Activated naive CD4-positive, alpha-beta T cell treated with anti-CD3 and anti-CD28 coated beads for 36 hours (primary cell): ENCODE results near the gene SUPT3H. TPM values are rescaled to one million over a fixed set of nuclear protein-coding genes. Genes with fewer than 3 reads are reported as not detected.
A peak's percentile ranks its signal among the peaks of the same experiment; 100 is the strongest.

ENCODE experiments used
- CTCF ChIA-PET: fragments of 350-600 bp; sonication (Branson Sonifier 250); formaldehyde crosslinking; loops from one replicate; lab custom pipeline; 2021; ENCODE audit warnings: antibody characterized with exemption; lab: Charles Lee
- DNase-seq: peaks from one replicate; pipeline ENCODE4 v3.0.0-alpha.2; 2020
- H3K27ac Mint-ChIP-seq: one replicate; pipeline ENCODE4 v1.8.0; 2021; ENCODE audit warnings: mild to moderate bottlenecking, mixed read lengths
- H3K27me3 Mint-ChIP-seq: one replicate; pipeline ENCODE4 v1.8.0; 2021; ENCODE audit warnings: low read depth, mixed read lengths
- H3K36me3 Mint-ChIP-seq: one replicate; pipeline ENCODE4 v1.8.0; 2021; ENCODE audit warnings: low read depth, mixed read lengths
- H3K4me1 Mint-ChIP-seq: one replicate; pipeline ENCODE4 v1.8.0; 2021; ENCODE audit warnings: low read depth, mixed read lengths
- H3K4me3 Mint-ChIP-seq: one replicate; pipeline ENCODE4 v1.8.0; 2021; ENCODE audit warnings: mild to moderate bottlenecking, moderate library complexity, mixed read lengths
- H3K9me3 Mint-ChIP-seq: one replicate; pipeline ENCODE4 v1.8.0; 2021; ENCODE audit warnings: mixed read lengths
- intact Hi-C: fragments of 100-400 bp; cut with micrococcal nuclease; formaldehyde crosslinking; loops from one replicate; pipeline ENCODE4 v1.15.1; 2023
- total RNA-seq, 2 experiments: library from RNA; stranded (reverse); gene quantifications; one replicate each; pipeline ENCODE4 v1.2.3, GENCODE V29; 2021

Gene SUPT3H
- total RNA-seq, 2 experiments from 2014 or later, result 15.7 to 17.9 TPM

GRCh38 chr6:45118754-45119153 lies 259.0 kb downstream of the SUPT3H start:
- no peak overlapping the region for H3K27ac Mint-ChIP-seq
- DNase-seq, result no peak
- no peak overlapping the region for H3K4me3 Mint-ChIP-seq
- peaks cover 24% of the 10 kb centered on the region for H3K4me1 Mint-ChIP-seq
- no peaks in the 10 kb centered on the region for H3K27me3 Mint-ChIP-seq
- H3K9me3 Mint-ChIP-seq, result no peaks in the 10 kb centered on the region
- CTCF ChIA-PET, result no interaction called here
- H3K36me3 Mint-ChIP-seq, result no peaks in the 10 kb centered on the region
- intact Hi-C loops, result loop anchor here (5.0 to 10.0 kb wide), 3 partner anchors 186 to 806 kb away; partner anchors contain the start of gene SUPT3H

- Mint-ChIP-seq H3K27me3 (no peaks in the 10 kb centered on the region), H3K4me3 (no peak overlapping the region), H3K4me1 (peaks cover 24% of the 10 kb centered on the region), H3K9me3 (no peaks in the 10 kb centered on the region), H3K27ac (peak overlapping the region; percentile 52), H3K36me3 (no peaks in the 10 kb centered on the region)
- CTCF ChIA-PET, result no interaction called here
- DNase-seq, result no peak
- intact Hi-C loops, result loop anchor here (1.0 to 10.0 kb wide), 5 partner anchors 40 to 808 kb away; partner anchors contain the start of gene SUPT3H
These were observed 260.9 kb downstream of the SUPT3H start for GRCh38 chr6:45116714-45117410.

GRCh38 chr6:45115696-45116095 lies 262.0 kb downstream of the SUPT3H start:
- H3K4me1 Mint-ChIP-seq, result peaks cover 26% of the 10 kb centered on the region
- no peaks in the 10 kb centered on the region for H3K27me3 Mint-ChIP-seq
- H3K9me3 Mint-ChIP-seq, result no peaks in the 10 kb centered on the region
- H3K36me3 Mint-ChIP-seq, result no peaks in the 10 kb centered on the region
- no peak for DNase-seq
- CTCF ChIA-PET, result no interaction called here
- H3K4me3 Mint-ChIP-seq, result no peak overlapping the region
- intact Hi-C loops, result loop anchor here (1.0 to 10.0 kb wide), 5 partner anchors 41 to 809 kb away; partner anchors contain the start of gene SUPT3H
- peak overlapping the region; percentile 52 for H3K27ac Mint-ChIP-seq

DNA sequence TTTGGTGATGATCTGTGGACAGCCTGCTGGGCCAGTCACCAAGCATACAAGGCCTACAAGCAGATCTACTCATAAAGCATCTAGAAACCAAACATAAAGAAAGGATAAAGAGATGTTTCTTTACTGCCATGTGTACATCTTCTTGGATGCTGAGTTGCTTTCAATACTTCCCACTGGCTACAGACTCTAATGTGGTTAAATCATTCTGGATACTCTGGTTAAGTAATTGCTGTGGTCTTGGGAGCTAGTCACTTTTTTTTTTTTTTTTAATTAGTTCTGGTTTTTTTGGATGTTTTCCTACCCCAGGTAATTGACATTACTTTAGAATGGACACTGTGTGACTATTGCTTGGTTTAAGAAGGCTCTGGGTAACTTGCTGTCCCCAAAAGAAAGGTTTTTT lies 265.0 kb downstream of the SUPT3H start:
- DNase-seq, result no peak
- Mint-ChIP-seq H3K4me1 (peaks cover 41% of the 10 kb centered on the region), H3K9me3 (no peaks in the 10 kb centered on the region), H3K27ac (no peak overlapping the region), H3K27me3 (no peaks in the 10 kb centered on the region), H3K4me3 (no peak overlapping the region), H3K36me3 (no peaks in the 10 kb centered on the region)
- CTCF ChIA-PET, result no interaction called here
- intact Hi-C loops, result loop anchor here (10.0 kb wide), 1 partner anchor 812 kb away; no protein-coding TSS in a partner anchor

DNA sequence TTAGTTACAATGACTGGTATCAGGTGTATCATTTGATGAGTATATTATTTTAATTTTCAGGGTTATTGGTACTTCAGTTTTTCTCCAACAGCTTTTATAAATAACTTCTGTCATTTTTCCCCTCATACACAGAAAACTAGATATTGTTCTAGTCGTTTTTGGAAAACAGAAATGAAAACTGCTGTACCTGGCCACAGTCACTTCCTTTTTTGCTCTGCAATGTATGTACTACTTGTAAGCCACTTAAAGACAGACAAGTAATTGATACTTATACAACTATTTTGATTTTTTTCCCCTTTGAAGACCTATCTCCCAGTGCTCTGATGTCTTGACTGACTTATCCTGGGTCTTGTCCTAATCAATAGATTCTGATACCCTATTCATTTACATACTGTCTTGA lies 268.2 kb downstream of the SUPT3H start:
- H3K36me3 Mint-ChIP-seq, result no peaks in the 10 kb centered on the region
- peaks cover 17% of the 10 kb centered on the region for H3K4me1 Mint-ChIP-seq
- H3K27me3 Mint-ChIP-seq, result no peaks in the 10 kb centered on the region
- H3K27ac Mint-ChIP-seq, result no peak overlapping the region
- CTCF ChIA-PET, result no interaction called here
- no peak for DNase-seq
- intact Hi-C loops, result no loop called here
- no peaks in the 10 kb centered on the region for H3K9me3 Mint-ChIP-seq
- no peak overlapping the region for H3K4me3 Mint-ChIP-seq

- CTCF ChIA-PET, result no interaction called here
- H3K36me3 Mint-ChIP-seq, result peaks cover 4% of the 10 kb centered on the region
- no peak overlapping the region for H3K27ac Mint-ChIP-seq
- H3K9me3 Mint-ChIP-seq, result no peaks in the 10 kb centered on the region
- no peak for DNase-seq
- H3K4me1 Mint-ChIP-seq, result peaks cover 15% of the 10 kb centered on the region
- no peaks in the 10 kb centered on the region for H3K27me3 Mint-ChIP-seq
- H3K4me3 Mint-ChIP-seq, result no peak overlapping the region
- intact Hi-C loops, result no loop called here
These were observed 272.4 kb downstream of the SUPT3H start for GRCh38 chr6:45105170-45105820.

DNA sequence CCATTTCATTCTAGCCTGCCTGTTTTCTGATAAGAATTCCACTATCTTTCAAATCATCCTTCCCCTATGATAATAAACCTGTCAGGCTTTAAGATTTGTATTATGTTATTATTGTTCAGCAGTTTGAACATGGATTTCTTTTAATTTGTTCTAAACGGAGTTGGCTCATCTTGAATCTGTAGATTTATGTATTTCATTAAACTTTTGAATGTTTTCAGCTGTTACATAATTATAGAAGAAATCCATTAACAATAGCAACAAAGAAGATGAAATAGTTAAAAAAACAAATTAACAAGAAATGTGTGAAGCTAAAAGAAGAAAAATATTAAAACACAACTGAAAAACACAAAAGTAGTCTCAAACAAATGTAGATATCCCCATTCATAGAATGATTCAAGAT lies 273.3 kb downstream of the SUPT3H start:
- H3K4me1 Mint-ChIP-seq, result peaks cover 7% of the 10 kb centered on the region
- H3K9me3 Mint-ChIP-seq, result no peaks in the 10 kb centered on the region
- H3K27me3 Mint-ChIP-seq, result no peaks in the 10 kb centered on the region
- no peak for DNase-seq
- intact Hi-C loops, result no loop called here
- H3K36me3 Mint-ChIP-seq, result peaks cover 4% of the 10 kb centered on the region
- CTCF ChIA-PET, result no interaction called here
- no peak overlapping the region for H3K4me3 Mint-ChIP-seq
- H3K27ac Mint-ChIP-seq, result no peak overlapping the region

GRCh38 chr6:45098256-45098655 lies 279.5 kb downstream of the SUPT3H start:
- H3K4me3 Mint-ChIP-seq, result no peak overlapping the region
- no peaks in the 10 kb centered on the region for H3K27me3 Mint-ChIP-seq

GRCh38 chr6:45094831-45095230 lies 282.9 kb downstream of the SUPT3H start:
- peaks cover 3% of the 10 kb centered on the region for H3K36me3 Mint-ChIP-seq
- no peak overlapping the region for H3K4me3 Mint-ChIP-seq
- intact Hi-C loops, result no loop called here
- no peaks in the 10 kb centered on the region for H3K4me1 Mint-ChIP-seq
- H3K27me3 Mint-ChIP-seq, result no peaks in the 10 kb centered on the region
- H3K27ac Mint-ChIP-seq, result no peak overlapping the region
- no peaks in the 10 kb centered on the region for H3K9me3 Mint-ChIP-seq
- no peak for DNase-seq
- CTCF ChIA-PET, result no interaction called here

More at GRCh38 chr6:45098256-45098655, 279.5 kb downstream of the SUPT3H start:
- Mint-ChIP-seq H3K4me1 (no peaks in the 10 kb centered on the region), H3K9me3 (no peaks in the 10 kb centered on the region), H3K27ac (no peak overlapping the region), H3K36me3 (peaks cover 7% of the 10 kb centered on the region)
- intact Hi-C loops, result no loop called here
- no peak for DNase-seq
- CTCF ChIA-PET, result interaction anchor here (0.8 kb wide), 1 partner anchor 616 kb away, joined by 3 read pairs; no protein-coding TSS in a partner anchor

GRCh38 chr6:45092135-45092534 lies 285.6 kb downstream of the SUPT3H start:
- no peaks in the 10 kb centered on the region for H3K36me3 Mint-ChIP-seq
- DNase-seq, result no peak
- no peaks in the 10 kb centered on the region for H3K27me3 Mint-ChIP-seq
- H3K4me1 Mint-ChIP-seq, result no peaks in the 10 kb centered on the region
- no peak overlapping the region for H3K27ac Mint-ChIP-seq
- H3K4me3 Mint-ChIP-seq, result no peak overlapping the region
- intact Hi-C loops, result no loop called here
- H3K9me3 Mint-ChIP-seq, result no peaks in the 10 kb centered on the region
- CTCF ChIA-PET, result no interaction called here

GRCh38 chr6:45086360-45087084 lies 291.2 kb downstream of the SUPT3H start:
- H3K4me1 Mint-ChIP-seq, result peaks cover 15% of the 10 kb centered on the region
- no peak overlapping the region for H3K27ac Mint-ChIP-seq
- no peaks in the 10 kb centered on the region for H3K36me3 Mint-ChIP-seq
- no peak for DNase-seq
- no peaks in the 10 kb centered on the region for H3K27me3 Mint-ChIP-seq
- CTCF ChIA-PET, result no interaction called here
- H3K4me3 Mint-ChIP-seq, result no peak overlapping the region
- peaks cover 7% of the 10 kb centered on the region for H3K9me3 Mint-ChIP-seq
- intact Hi-C loops, result no loop called here

DNA sequence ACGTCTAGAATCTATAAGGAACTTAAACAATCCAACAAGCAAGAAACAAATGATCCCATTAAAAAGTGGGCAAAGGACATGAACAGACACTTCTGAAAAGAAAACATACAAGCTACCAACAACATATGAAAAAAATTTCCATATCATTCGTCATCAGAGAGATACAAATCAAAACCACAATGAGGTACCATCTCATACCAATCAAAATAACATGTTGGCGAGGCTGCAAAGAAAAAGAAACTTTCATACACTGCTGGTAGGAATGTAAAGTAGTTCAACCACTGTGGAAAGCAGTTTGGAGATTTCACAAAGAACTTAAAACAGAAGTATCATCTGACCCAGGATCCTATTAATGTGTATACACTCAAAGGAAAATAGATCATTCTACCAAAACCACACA lies 293.5 kb downstream of the SUPT3H start:
- H3K36me3 Mint-ChIP-seq, result peaks cover 6% of the 10 kb centered on the region
- no peak for DNase-seq

More for the DNA sequence above, 293.5 kb downstream of the SUPT3H start:
- intact Hi-C loops, result no loop called here
- Mint-ChIP-seq H3K9me3 (peaks cover 14% of the 10 kb centered on the region), H3K4me1 (peaks cover 15% of the 10 kb centered on the region), H3K4me3 (no peak overlapping the region), H3K27me3 (no peaks in the 10 kb centered on the region), H3K27ac (no peak overlapping the region)
- CTCF ChIA-PET, result no interaction called here
